Activated CD8-positive, alpha-beta T cell treated with anti-CD3 and anti-CD28 coated beads, Interleukin-2, amount 10 ng/mL, durations not matched to agents 7 days and 5 days (primary cell): ENCODE measurements around the gene CREBBP. TPM values are rescaled to one million over a fixed set of nuclear protein-coding genes. Genes with fewer than 3 reads are reported as not detected.

Source experiments
- ATAC-seq: fragments of 150-1000 bp; cut with Tn5 transposase; one replicate; pipeline ENCODE4 v1.10.0; 2021; ENCODE audit warnings: moderate library complexity
- CTCF ChIA-PET: fragments of 350-600 bp; sonication (Branson Sonifier 250); formaldehyde crosslinking; loops from one replicate; lab custom pipeline; 2021; ENCODE audit warnings: antibody characterized with exemption; lab: Charles Lee
- POLR2A ChIA-PET: fragments of 350-600 bp; sonication (Branson Sonifier 250); formaldehyde crosslinking; loops from one replicate; lab custom pipeline; 2021; ENCODE audit warnings: antibody characterized with exemption; lab: Charles Lee
- DNase-seq: peaks from one replicate; pipeline ENCODE4 v3.0.0-alpha.2; 2020
- H3K27ac Mint-ChIP-seq: one replicate; pipeline ENCODE4 v1.8.0; 2021; ENCODE audit warnings: mild to moderate bottlenecking, mixed read lengths
- H3K27me3 Mint-ChIP-seq: one replicate; pipeline ENCODE4 v1.8.0; 2021; ENCODE audit warnings: low read depth, mixed read lengths
- H3K36me3 Mint-ChIP-seq: one replicate; pipeline ENCODE4 v1.8.0; 2021; ENCODE audit warnings: low read depth, mixed read lengths
- H3K4me1 Mint-ChIP-seq: one replicate; pipeline ENCODE4 v1.8.0; 2021; ENCODE audit warnings: low read depth, mixed read lengths
- H3K4me3 Mint-ChIP-seq: one replicate; pipeline ENCODE4 v1.8.0; 2021; ENCODE audit warnings: mild to moderate bottlenecking, mixed read lengths
- H3K9me3 Mint-ChIP-seq: one replicate; pipeline ENCODE4 v1.8.0; 2022; ENCODE audit warnings: mixed read lengths; ENCODE audit not compliant: insufficient read depth
- total RNA-seq, 2 experiments: library from RNA; stranded (reverse); gene quantifications; one replicate each; pipeline ENCODE4 v1.2.3, GENCODE V29; 2021

The CREBBP gene
- total RNA-seq, 2 experiments from 2014 or later, result 51.8 to 55.8 TPM

- Mint-ChIP-seq H3K4me1 (peaks cover 11% of the 10 kb centered on the region), H3K27ac (no peak overlapping the region), H3K4me3 (no peak overlapping the region), H3K27me3 (no peaks in the 10 kb centered on the region), H3K36me3 (peaks cover 47% of the 10 kb centered on the region), H3K9me3 (no peaks in the 10 kb centered on the region)
- ATAC-seq (no peak), DNase-seq (no peak)
- POLR2A ChIA-PET, result no interaction called here
- CTCF ChIA-PET, result no interaction called here
Measured at GRCh38 chr16:3783516-3783915, 97.0 kb downstream of the CREBBP start.

- Mint-ChIP-seq H3K9me3 (no peaks in the 10 kb centered on the region), H3K4me3 (no peak overlapping the region), H3K27ac (no peak overlapping the region), H3K4me1 (peaks cover 4% of the 10 kb centered on the region), H3K36me3 (peaks cover 47% of the 10 kb centered on the region), H3K27me3 (no peaks in the 10 kb centered on the region)
- ChIA-PET CTCF (interaction anchor here (2.0 kb wide), 1 partner anchor 96 kb away, joined by 18 read pairs; no protein-coding TSS in a partner anchor), POLR2A (no interaction called here)
- ATAC-seq (no peak), DNase-seq (no peak)
Measured at GRCh38 chr16:3782566-3782965, 97.9 kb downstream of the CREBBP start.

DNA sequence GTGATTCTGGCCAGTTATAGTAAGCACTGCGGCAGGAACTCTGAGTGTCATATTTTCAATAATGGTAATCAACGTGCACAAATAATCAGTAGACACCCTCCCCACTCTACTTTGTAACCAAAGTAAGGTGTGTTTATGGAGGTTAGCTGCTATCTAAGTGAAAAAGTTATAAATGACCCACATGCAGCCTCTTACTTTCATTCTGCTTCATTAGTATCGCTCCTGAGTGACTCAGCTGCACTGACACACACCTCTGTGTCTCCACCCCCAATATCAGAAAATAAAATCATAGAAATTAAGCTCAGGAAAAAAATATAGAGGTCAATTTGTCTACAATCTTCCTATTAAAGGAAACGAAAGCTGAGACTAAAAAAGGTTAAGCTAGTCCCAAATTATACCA lies 99.1 kb downstream of the CREBBP start:
- H3K4me3 Mint-ChIP-seq, result no peak overlapping the region
- H3K27ac Mint-ChIP-seq, result no peak overlapping the region
- ChIA-PET CTCF (interaction anchor here (1.4 to 3.0 kb wide), 6 partner anchors 15 to 472 kb away, joined by 4 to 18 read pairs (median 8); no protein-coding TSS in a partner anchor), POLR2A (no interaction called here)
- DNase-seq (no peak), ATAC-seq (no peak)
- H3K27me3 Mint-ChIP-seq, result no peaks in the 10 kb centered on the region
- H3K36me3 Mint-ChIP-seq, result peaks cover 48% of the 10 kb centered on the region
- H3K9me3 Mint-ChIP-seq, result no peaks in the 10 kb centered on the region
- H3K4me1 Mint-ChIP-seq, result peaks cover 4% of the 10 kb centered on the region

GRCh38 chr16:3780570-3780969 lies 99.9 kb downstream of the CREBBP start:
- Mint-ChIP-seq H3K27me3 (no peaks in the 10 kb centered on the region), H3K4me1 (peaks cover 4% of the 10 kb centered on the region), H3K27ac (no peak overlapping the region), H3K36me3 (peaks cover 47% of the 10 kb centered on the region), H3K9me3 (no peaks in the 10 kb centered on the region), H3K4me3 (no peak overlapping the region)
- peak; percentile 75 for ATAC-seq
- ChIA-PET CTCF (interaction anchor here (0.6 to 3.0 kb wide), 9 partner anchors 16 to 473 kb away, joined by 3 to 18 read pairs (median 7); partner anchors contain the start of gene TRAP1), POLR2A (no interaction called here)
- peak; percentile 49 for DNase-seq

DNA sequence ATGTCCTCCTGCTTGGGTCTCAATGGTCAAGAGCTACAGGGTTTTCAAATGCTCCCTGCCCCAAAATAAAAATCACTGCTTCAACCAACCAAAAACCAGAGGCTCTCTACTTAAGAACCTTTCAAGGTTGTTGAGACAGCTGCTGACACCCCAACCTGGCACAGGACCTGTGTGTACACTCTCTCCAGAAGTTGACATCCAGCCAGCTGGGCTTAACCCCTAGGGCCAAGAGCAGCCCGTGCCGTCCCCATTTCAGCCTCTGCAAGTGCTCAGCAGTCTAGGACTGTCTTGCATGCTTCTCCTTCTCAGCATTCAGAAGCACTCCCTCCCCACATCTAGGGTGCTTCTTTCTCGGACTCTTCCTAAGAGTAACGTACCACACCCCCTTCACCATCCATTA lies 104.2 kb downstream of the CREBBP start:
- DNase-seq, result no peak
- Mint-ChIP-seq H3K9me3 (no peaks in the 10 kb centered on the region), H3K4me3 (no peak overlapping the region), H3K27ac (no peak overlapping the region), H3K4me1 (peaks cover 4% of the 10 kb centered on the region), H3K36me3 (peaks cover 59% of the 10 kb centered on the region), H3K27me3 (no peaks in the 10 kb centered on the region)
- ChIA-PET CTCF (no interaction called here), POLR2A (interaction anchor here (0.5 to 1.5 kb wide), 2 partner anchors 59 to 92 kb away, joined by 3 to 4 read pairs; partner anchors contain the start of gene TRAP1)
- ATAC-seq, result no peak

DNA sequence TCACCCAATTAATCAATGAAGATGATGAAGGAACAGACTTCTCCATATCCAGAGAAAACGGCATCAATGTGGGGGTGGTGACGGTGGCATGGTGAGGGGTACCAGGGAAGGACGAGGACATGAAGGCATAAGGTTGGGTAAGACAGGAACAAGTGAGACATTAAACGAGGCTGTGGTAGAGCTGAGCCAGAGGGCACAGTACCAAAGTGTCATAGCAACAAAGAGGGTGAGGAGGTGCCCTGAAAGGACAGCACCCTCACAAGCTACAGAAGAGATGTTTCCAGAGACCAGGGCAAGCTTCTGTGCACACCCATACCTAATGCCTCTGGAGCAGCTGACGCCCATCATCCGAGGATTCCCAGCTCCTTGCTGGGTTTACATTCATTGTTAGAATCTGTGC lies 105.7 kb downstream of the CREBBP start:
- CTCF ChIA-PET, result no interaction called here
- no peak for ATAC-seq
- H3K27me3 Mint-ChIP-seq, result no peaks in the 10 kb centered on the region

GRCh38 chr16:3774156-3774767 lies 106.3 kb downstream of the CREBBP start:
- CTCF ChIA-PET, result interaction anchor here (1.4 kb wide), 1 partner anchor 104 kb away, joined by 3 read pairs; no protein-coding TSS in a partner anchor
- H3K36me3 Mint-ChIP-seq, result peaks cover 62% of the 10 kb centered on the region
- no peak for ATAC-seq

More for the DNA sequence above, 105.7 kb downstream of the CREBBP start:
- no peak for DNase-seq
- no peak overlapping the region for H3K27ac Mint-ChIP-seq
- peaks cover 62% of the 10 kb centered on the region for H3K36me3 Mint-ChIP-seq
- POLR2A ChIA-PET, result interaction anchor here (1.5 kb wide), 1 partner anchor 57 kb away, joined by 4 read pairs; the partner anchor contains the start of gene TRAP1
- H3K4me3 Mint-ChIP-seq, result no peak overlapping the region
- H3K9me3 Mint-ChIP-seq, result no peaks in the 10 kb centered on the region
- no peaks in the 10 kb centered on the region for H3K4me1 Mint-ChIP-seq

GRCh38 chr16:3773663-3774062 lies 106.8 kb downstream of the CREBBP start:
- peaks cover 67% of the 10 kb centered on the region for H3K36me3 Mint-ChIP-seq
- POLR2A ChIA-PET, result interaction anchor here (0.6 kb wide), 1 partner anchor 146 kb away, joined by 3 read pairs; no protein-coding TSS in a partner anchor
- no peak overlapping the region for H3K4me3 Mint-ChIP-seq

More at GRCh38 chr16:3774156-3774767, 106.3 kb downstream of the CREBBP start:
- Mint-ChIP-seq H3K9me3 (no peaks in the 10 kb centered on the region), H3K27ac (no peak overlapping the region), H3K4me1 (peaks cover 1% of the 10 kb centered on the region), H3K27me3 (no peaks in the 10 kb centered on the region), H3K4me3 (no peak overlapping the region)
- POLR2A ChIA-PET, result interaction anchor here (0.6 kb wide), 1 partner anchor 146 kb away, joined by 3 read pairs; no protein-coding TSS in a partner anchor
- DNase-seq, result no peak

DNA sequence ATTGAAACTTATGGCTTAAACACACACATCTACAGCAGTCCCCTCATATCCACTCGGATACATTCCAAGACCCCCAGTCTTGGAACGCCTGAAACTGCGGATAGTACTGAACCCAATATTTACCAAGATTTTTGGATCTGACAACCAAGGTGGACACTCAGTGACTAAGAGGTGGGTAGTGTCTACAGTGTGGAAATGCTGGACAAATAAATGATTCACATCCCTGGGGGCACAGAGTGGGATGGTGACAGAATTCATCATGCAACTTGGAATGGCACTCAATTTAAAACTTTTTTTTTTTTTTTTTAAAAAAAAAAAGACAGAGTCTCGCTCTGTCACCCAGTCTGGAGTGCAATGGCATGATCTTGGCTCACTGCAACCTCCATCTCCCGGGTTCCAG lies 109.0 kb downstream of the CREBBP start:
- Mint-ChIP-seq H3K36me3 (peaks cover 73% of the 10 kb centered on the region), H3K9me3 (no peaks in the 10 kb centered on the region), H3K4me1 (peaks cover 11% of the 10 kb centered on the region), H3K27me3 (no peaks in the 10 kb centered on the region), H3K4me3 (no peak overlapping the region), H3K27ac (no peak overlapping the region)
- CTCF ChIA-PET, result no interaction called here
- DNase-seq (no peak), ATAC-seq (no peak)
- POLR2A ChIA-PET, result interaction anchor here (0.7 kb wide), 1 partner anchor 341 kb away, joined by 6 read pairs; no protein-coding TSS in a partner anchor

More at GRCh38 chr16:3773663-3774062, 106.8 kb downstream of the CREBBP start:
- DNase-seq (no peak), ATAC-seq (no peak)
- CTCF ChIA-PET, result interaction anchor here (1.4 kb wide), 1 partner anchor 104 kb away, joined by 3 read pairs; no protein-coding TSS in a partner anchor
- peaks cover 7% of the 10 kb centered on the region for H3K4me1 Mint-ChIP-seq
- no peaks in the 10 kb centered on the region for H3K27me3 Mint-ChIP-seq
- no peaks in the 10 kb centered on the region for H3K9me3 Mint-ChIP-seq
- no peak overlapping the region for H3K27ac Mint-ChIP-seq

DNA sequence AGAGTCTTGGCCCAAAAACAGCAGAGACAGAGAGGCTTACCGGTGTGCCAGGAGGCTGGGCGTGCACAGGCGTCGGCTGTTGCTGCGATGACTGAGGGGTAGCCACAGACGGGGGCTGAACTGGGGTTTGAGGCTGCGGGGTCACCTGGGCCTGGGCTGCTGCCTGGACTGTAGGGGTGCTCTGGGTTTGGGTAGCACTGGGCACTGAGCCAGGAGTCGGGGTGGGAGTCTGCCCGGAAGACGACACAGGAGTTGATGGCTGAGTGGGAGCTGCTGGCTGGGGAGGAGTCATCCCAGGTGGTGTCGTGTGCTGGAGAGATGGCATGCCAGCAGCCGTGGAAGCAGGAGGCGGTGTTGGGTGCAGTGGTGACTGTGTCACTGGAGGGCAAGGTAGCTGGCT lies 110.0 kb downstream of the CREBBP start:
- Mint-ChIP-seq H3K36me3 (peaks cover 71% of the 10 kb centered on the region), H3K9me3 (no peaks in the 10 kb centered on the region), H3K27me3 (no peaks in the 10 kb centered on the region), H3K4me1 (peaks cover 11% of the 10 kb centered on the region), H3K4me3 (no peak overlapping the region), H3K27ac (no peak overlapping the region)
- DNase-seq (no peak), ATAC-seq (no peak)
- POLR2A ChIA-PET, result no interaction called here
- CTCF ChIA-PET, result interaction anchor here (1.7 kb wide), 1 partner anchor 80 kb away, joined by 3 read pairs; no protein-coding TSS in a partner anchor

GRCh38 chr16:3769942-3770341 lies 110.6 kb downstream of the CREBBP start:
- H3K27me3 Mint-ChIP-seq, result no peaks in the 10 kb centered on the region
- CTCF ChIA-PET, result interaction anchor here (1.7 kb wide), 1 partner anchor 80 kb away, joined by 3 read pairs; no protein-coding TSS in a partner anchor
- peaks cover 70% of the 10 kb centered on the region for H3K36me3 Mint-ChIP-seq
- no peak overlapping the region for H3K4me3 Mint-ChIP-seq
- DNase-seq (no peak), ATAC-seq (no peak)
- peaks cover 11% of the 10 kb centered on the region for H3K4me1 Mint-ChIP-seq
- no peak overlapping the region for H3K27ac Mint-ChIP-seq
- H3K9me3 Mint-ChIP-seq, result no peaks in the 10 kb centered on the region
- POLR2A ChIA-PET, result no interaction called here

DNA sequence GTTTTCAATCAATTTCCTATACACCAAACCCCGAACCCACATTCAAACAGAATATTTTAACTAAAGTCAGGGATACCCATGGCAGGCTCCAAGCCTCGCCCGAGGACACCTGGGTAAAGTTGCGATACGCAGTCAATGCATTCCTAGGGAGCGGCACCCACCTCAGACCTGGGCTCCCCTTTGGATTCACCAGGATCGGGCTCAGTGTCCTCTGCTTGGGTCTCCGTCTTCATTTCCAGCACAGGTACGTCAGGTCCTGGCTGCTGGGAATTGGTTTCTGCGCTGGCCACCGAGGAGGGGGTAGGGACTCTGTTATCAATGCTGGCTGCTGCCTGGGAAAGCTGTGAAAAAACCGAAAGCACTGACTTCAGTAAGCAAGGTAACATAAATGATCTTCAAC lies 111.5 kb downstream of the CREBBP start:
- DNase-seq (no peak), ATAC-seq (no peak)
- Mint-ChIP-seq H3K27ac (no peak overlapping the region), H3K9me3 (no peaks in the 10 kb centered on the region), H3K36me3 (peaks cover 62% of the 10 kb centered on the region), H3K4me3 (no peak overlapping the region), H3K27me3 (no peaks in the 10 kb centered on the region), H3K4me1 (peaks cover 11% of the 10 kb centered on the region)
- ChIA-PET CTCF (interaction anchor here (1.7 kb wide), 1 partner anchor 79 kb away, joined by 3 read pairs; no protein-coding TSS in a partner anchor), POLR2A (no interaction called here)
